ENCODE results near the gene ASGR2. TPM values are rescaled to one million over a fixed set of nuclear protein-coding genes. Genes with fewer than 3 reads are reported as not detected.
"Not testable (repeated sequence)": the region's sequence is repeated elsewhere in the genome, so short reads cannot be mapped to it uniquely, and the experiment has no call there.

The ASGR2 gene
- total and polyA plus RNA-seq, 8 donors: 0.29 to 0.80 (median 0.43) TPM; not detected in 2

- 75 to 83% methylated on average over 5 of the region's 5 CpGs for WGBS, 2 donors
- no peak for FAIRE-seq
- TF ChIP-seq, protein P1, sequence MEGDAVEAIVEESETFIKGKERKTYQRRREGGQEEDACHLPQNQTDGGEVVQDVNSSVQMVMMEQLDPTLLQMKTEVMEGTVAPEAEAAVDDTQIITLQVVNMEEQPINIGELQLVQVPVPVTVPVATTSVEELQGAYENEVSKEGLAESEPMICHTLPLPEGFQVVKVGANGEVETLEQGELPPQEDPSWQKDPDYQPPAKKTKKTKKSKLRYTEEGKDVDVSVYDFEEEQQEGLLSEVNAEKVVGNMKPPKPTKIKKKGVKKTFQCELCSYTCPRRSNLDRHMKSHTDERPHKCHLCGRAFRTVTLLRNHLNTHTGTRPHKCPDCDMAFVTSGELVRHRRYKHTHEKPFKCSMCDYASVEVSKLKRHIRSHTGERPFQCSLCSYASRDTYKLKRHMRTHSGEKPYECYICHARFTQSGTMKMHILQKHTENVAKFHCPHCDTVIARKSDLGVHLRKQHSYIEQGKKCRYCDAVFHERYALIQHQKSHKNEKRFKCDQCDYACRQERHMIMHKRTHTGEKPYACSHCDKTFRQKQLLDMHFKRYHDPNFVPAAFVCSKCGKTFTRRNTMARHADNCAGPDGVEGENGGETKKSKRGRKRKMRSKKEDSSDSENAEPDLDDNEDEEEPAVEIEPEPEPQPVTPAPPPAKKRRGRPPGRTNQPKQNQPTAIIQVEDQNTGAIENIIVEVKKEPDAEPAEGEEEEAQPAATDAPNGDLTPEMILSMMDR (IDR thresholded peaks at IDR 0.05): no peak
Observed at GRCh38 chr17:7124923-7125322, 10.3 kb upstream of the ASGR2 start.

GRCh38 chr17:7123844-7124243, 9.2 kb upstream of the ASGR2 start:
- H3K36me3 ChIP-seq: no peaks in the 10 kb centered on the region
- 74 to 80% methylated on average over 4 of the region's 4 CpGs for WGBS, 2 donors
- no peak overlapping the region for H3K27ac ChIP-seq
- no peaks in the 10 kb centered on the region for H3K4me1 ChIP-seq
- FAIRE-seq (no peak), DNase-seq (no peak), ATAC-seq (no peak)
- H3K9me3 ChIP-seq: no peaks in the 10 kb centered on the region
- H3K27me3 ChIP-seq: no peaks in the 10 kb centered on the region
- no peak overlapping the region for H3K4me3 ChIP-seq
- intact Hi-C loops (cut with DNase I): no loop called here
- TF ChIP-seq, protein P1 (IDR thresholded peaks at IDR 0.05): no peak

More at GRCh38 chr17:7124923-7125322, 10.3 kb upstream of the ASGR2 start:
- no peaks in the 10 kb centered on the region for H3K27me3 ChIP-seq
- H3K4me3 ChIP-seq: no peak overlapping the region
- H3K36me3 ChIP-seq: no peaks in the 10 kb centered on the region
- DNase-seq: no peak
- no peak for ATAC-seq
- no peaks in the 10 kb centered on the region for H3K4me1 ChIP-seq
- H3K27ac ChIP-seq: no peak overlapping the region
- intact Hi-C loops (cut with DNase I): no loop called here
- no peaks in the 10 kb centered on the region for H3K9me3 ChIP-seq

- ATAC-seq (no peak), FAIRE-seq (no peak), DNase-seq (no peak)
- H3K4me1 ChIP-seq: no peaks in the 10 kb centered on the region
- H3K27me3 ChIP-seq: no peaks in the 10 kb centered on the region
- intact Hi-C loops (cut with DNase I): no loop called here
- no peaks in the 10 kb centered on the region for H3K9me3 ChIP-seq
- TF ChIP-seq, protein P1 (IDR thresholded peaks at IDR 0.05): no peak
- no peaks in the 10 kb centered on the region for H3K36me3 ChIP-seq
- no peak overlapping the region for H3K4me3 ChIP-seq
- WGBS, 2 donors: 32 to 38% methylated on average over 4 of the region's 4 CpGs
- H3K27ac ChIP-seq: no peak overlapping the region
Observed at GRCh38 chr17:7122381-7122780, 7.8 kb upstream of the ASGR2 start.

DNA sequence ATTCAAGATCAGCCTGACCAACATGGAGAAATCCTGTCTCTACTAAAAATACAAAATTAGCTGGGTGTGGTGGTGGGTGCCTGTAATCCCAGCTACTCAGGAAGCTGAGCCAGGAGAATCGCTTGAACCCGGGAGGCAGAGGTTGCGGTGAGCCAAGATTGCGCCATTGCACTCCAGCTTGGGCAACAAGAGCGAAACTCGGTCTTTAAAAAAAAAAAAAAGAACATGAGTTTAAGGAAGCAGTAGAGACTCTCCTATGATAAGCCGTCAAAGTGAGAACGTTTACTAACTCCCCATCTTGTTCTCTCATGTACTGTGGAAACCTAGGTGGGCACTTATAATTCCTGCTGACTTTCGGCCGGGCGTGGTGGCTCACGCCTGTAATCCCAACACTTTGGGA, 6.0 kb upstream of the ASGR2 start:
- DNase-seq: peak in 1 of 6 donors; percentile 17
- H3K27me3 ChIP-seq; FAIRE-seq; intact Hi-C loops (cut with DNase I); H3K36me3 ChIP-seq; H3K4me1 ChIP-seq; H3K9me3 ChIP-seq; H3K4me3 ChIP-seq: not testable (repeated sequence)
- ATAC-seq: peak in 2 of 4 donors; percentile 54 to 71
- WGBS, 2 donors: 69 to 77% methylated on average over 12 of the region's 12 CpGs
- peak overlapping the region in 1 of 4 donors; percentile 37 for H3K27ac ChIP-seq

DNA sequence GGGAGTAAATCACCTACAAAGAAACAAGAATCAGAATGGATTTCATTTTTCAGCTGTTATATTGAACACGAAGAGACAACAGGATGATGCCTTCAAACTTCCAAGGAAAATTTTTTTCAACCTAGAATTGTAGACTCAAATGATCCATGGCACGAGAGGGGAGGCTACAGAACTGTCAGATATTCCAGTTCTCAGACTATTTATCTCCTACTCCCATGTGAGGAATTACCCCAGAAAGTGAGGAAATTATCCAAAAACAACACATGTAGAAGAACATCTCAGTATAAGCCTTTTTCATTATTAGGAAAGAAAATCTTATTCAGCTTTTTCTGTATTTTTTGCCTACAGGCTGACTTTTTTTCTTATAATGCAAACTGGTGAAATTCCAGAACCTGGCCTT, 5.5 kb upstream of the ASGR2 start:
- Histone ChIP-seq H3K9me3 (no peaks in the 10 kb centered on the region), H3K36me3 (no peaks in the 10 kb centered on the region), H3K27me3 (no peaks in the 10 kb centered on the region), H3K27ac (no peak overlapping the region), H3K4me1 (no peaks in the 10 kb centered on the region), H3K4me3 (no peak overlapping the region)
- DNase-seq (no peak), FAIRE-seq (no peak), ATAC-seq (no peak)
- 46 to 58% methylated on average over 2 of the region's 2 CpGs for WGBS, 2 donors
- intact Hi-C loops (cut with DNase I): no loop called here
- TF ChIP-seq, protein P1 (IDR thresholded peaks at IDR 0.05): no peak

Data from pancreas (tissue), 10 donors.